Neural progenitor cell (in vitro differentiated cells): ENCODE results near the gene NPC2.

Source experiments
- EZH2phosphoT487 ChIP-seq: fragments of 200-600 bp; sonication (generic); IDR thresholded peaks from 2 replicates; pipeline ENCODE4 v1.6.1; 2017; ENCODE audit warnings: antibody characterized with exemption
- TF ChIP-seq, protein P1 (sequence below): fragments of 200-600 bp; sonication (generic); IDR thresholded peaks from 2 replicates; pipeline ENCODE4 v1.5.1; 2017; ENCODE audit warnings: antibody characterized with exemption, mild to moderate bottlenecking

DNA sequence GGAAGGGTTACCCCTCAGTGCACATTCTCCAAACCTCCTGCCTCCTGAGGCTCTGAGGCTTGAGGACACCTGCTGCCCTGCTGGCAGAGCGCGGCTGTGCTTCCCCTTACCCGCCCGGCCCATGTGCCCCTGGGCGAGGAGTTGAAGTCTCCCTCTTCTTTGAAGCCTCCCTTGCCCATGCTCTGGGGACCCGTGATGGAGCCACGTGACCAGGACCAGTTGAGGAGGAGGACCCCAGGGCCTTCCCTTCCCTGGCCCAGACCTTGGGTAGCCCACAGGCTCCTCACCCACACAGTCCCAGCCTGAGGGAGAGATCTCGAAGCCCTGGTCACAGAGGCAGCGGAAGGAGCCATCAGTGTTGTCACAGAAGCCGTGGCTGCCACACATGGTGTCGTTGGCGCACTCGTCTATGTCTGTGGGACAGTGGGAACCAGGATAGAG, 13.3 kb upstream of the NPC2 start:
- TF ChIP-seq, protein P1, sequence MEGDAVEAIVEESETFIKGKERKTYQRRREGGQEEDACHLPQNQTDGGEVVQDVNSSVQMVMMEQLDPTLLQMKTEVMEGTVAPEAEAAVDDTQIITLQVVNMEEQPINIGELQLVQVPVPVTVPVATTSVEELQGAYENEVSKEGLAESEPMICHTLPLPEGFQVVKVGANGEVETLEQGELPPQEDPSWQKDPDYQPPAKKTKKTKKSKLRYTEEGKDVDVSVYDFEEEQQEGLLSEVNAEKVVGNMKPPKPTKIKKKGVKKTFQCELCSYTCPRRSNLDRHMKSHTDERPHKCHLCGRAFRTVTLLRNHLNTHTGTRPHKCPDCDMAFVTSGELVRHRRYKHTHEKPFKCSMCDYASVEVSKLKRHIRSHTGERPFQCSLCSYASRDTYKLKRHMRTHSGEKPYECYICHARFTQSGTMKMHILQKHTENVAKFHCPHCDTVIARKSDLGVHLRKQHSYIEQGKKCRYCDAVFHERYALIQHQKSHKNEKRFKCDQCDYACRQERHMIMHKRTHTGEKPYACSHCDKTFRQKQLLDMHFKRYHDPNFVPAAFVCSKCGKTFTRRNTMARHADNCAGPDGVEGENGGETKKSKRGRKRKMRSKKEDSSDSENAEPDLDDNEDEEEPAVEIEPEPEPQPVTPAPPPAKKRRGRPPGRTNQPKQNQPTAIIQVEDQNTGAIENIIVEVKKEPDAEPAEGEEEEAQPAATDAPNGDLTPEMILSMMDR: no peak
- no peak for TF ChIP-seq EZH2phosphoT487
